ENCODE data around the gene ST6GALNAC1.

DNA sequence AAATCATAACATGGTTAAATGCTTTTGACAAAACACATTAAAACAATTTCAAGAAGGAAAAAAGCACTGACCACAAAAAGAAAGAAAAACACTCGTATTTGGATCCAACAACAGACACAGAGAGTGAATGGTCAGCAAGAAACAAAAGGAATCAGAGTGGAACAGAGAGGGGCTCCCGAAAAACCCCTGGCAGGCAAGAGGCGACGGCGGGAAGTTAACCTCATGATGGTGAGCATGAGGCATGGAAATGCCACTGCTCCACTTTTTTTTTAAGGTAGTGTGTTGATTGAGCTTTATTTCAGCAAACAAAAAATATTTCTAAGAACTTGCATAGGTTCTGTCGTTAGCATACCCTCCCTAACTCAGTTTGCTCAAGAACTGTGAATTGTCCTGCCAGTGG, 32.1 kb upstream of the ST6GALNAC1 start:
- TF ChIP-seq POLR2A (IDR thresholded peaks at IDR 0.05; ENCODE audit: low read depth, low read length) (no peak), POLR2AphosphoS5 (IDR thresholded peaks at IDR 0.05; ENCODE audit: low read depth, low read length) (no peak)

All from GM12892 (cell line).